ENCODE results near the gene ELAVL2. TPM values are rescaled to one million over a fixed set of nuclear protein-coding genes. Genes with fewer than 3 reads are reported as not detected.

ELAVL2 gene
- total RNA-seq, 1 donor from 2014 or later, result not detected

GRCh38 chr9:23822261-23823169 is 3.5 kb downstream of the ELAVL2 start:
- no peak for DNase-seq (ENCODE audit: low spot score)

DNA sequence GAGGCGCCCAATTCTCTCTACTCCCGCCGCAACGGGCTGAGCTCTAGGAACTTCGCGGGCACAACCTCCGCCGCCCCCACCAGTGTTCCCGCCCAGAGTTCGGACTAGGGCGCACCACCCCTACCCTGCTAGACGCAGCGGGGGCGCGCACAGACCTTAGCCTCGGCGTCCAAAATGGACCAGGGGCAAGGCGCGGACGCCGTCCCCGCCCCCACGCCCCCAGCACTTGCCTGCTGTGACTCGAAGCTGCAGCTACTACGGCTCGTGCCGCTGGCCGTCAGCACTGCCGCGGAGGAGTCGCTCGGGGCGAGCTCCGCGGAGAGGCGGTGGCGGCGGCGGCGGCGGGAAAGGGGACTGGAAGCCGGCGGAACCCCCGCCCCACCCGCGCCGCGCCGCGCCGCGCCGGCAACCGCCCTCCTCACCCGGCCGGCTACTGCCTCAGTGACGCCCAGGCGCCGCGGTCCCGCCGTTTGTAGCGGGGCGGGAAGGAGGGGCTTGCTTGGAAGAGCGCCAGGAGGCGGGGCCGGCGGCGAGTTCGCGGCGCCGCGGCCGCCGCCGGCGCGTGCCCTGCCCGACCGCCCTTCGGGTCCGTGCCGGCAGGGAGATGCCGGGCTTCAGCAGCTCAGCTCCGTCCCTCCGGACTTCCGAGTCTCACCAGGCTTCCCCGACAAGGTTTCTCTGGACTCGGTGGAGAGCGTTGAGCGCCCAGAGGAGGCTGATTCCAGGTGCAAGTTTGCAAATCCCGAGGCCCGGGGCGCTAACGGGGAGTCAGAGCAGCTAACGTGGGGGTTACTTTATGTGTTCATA is 4.5 kb downstream of the ELAVL2 start:
- no peak for DNase-seq (ENCODE audit: low spot score)

DNA sequence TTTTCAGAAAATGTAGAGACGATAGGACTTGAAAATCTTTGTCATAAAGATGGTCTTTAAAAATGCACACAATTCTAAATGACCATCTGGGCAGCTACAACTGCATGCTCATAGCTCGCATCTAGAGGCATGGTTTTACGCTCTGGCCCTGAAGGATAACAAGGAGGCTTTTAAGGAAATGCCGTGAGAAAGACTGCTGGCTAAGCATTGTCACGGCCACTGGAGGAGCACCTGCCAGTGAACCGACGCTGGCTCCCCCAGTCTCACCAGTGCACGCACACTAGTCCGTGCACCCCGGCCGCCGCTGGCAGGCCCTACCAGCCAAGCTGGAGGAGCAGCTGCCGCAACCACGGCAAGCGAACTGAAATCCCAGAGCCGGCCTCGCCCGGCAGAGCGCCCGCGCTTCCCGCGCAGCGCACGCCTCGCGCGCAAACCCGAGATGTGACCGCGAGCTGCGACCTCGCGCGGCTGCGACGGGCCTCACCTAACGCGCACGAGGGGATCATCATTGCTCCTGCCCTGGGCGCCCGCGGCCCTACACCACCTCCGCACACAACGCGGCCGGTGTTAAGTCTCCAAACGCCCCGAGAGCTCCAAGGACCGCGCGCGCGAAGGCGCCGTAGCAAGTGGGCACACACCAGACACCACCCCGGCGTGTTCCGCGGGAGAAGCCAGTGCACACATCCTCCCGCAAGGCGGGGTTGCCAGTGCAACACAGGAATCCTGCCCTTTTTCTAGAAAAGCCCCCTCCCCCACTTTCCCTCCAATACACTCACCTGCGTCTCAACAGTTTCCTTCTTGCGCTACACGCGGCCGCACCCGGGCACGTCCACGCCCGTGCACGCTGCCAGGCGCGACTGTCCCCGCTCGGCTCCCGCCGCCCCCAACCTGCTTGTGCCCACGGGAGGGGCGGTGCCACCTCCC is 5.3 kb downstream of the ELAVL2 start:
- no peak for DNase-seq (ENCODE audit: low spot score)

- no peak for DNase-seq (ENCODE audit: low spot score)
Measured at GRCh38 chr9:23819403-23819802, 6.6 kb downstream of the ELAVL2 start.

DNA sequence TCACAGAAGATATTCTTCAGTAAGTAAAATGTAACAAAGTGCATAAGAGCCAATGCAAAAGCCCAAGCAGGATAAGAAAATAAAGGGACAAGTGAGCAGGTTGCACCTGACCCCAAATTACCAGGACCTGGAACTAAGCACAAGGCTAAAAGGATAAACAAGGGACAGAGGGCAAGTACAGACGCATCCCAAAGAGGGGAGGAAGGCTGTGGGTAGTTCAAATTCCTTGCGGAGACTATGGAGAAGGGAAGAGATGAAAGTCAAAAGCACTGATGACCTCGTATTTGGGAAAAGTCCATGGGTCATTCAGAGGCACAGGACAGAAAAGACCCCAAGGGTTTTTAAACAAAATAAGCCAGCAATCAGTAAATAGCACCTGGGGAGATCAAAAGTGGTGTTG is 11.8 kb downstream of the ELAVL2 start:
- DNase-seq (ENCODE audit: low spot score), result no peak

- no peak for DNase-seq (ENCODE audit: low spot score)
Measured at GRCh38 chr9:23812673-23813072, 13.4 kb downstream of the ELAVL2 start.

DNA sequence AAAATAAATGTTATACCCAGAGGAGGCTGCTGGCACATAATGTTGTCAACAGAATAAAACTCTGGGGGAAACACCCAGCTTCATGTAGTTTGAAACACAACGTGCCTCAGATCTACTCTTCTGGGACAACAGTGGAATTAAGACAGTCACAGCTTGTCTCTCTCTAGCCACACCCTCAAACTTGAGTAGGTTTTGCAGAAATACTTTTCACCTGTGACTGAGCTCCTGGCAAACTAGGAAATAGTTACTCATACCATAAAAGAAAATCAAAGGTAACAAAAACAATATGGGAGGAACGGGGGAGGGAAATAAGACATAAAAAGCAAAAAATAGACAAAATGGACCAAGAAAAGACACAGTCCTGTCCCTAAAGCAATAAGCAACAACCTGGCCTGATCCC is 14.4 kb downstream of the ELAVL2 start:
- DNase-seq (ENCODE audit: low spot score), result no peak

DNA sequence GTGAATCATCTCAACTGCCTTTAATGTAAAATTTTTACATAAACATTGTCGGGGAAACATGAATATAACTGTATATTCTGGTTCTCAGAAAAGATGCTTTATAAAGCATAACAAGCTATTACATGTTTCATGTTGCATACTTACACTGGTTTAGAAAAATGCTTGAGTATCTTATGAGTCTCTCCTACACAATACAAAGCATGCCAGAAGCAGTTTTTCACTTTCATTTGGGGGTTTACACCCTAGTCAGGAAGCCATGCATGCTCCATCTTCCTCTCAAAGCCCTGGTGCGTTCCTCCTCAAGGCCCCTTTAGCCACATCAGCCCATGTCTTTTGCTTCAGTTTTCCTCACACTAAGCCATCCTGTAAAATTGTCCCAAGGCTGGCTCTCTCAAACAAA is 22.8 kb downstream of the ELAVL2 start:
- no peak for DNase-seq (ENCODE audit: low spot score)

GRCh38 chr9:23801523-23801922 is 24.5 kb downstream of the ELAVL2 start:
- DNase-seq (ENCODE audit: low spot score), result no peak

- DNase-seq (ENCODE audit: low spot score), result no peak
Measured at GRCh38 chr9:23799521-23799920, 26.5 kb downstream of the ELAVL2 start.

- DNase-seq (ENCODE audit: low spot score), result no peak
Measured at GRCh38 chr9:23798325-23798724, 27.7 kb downstream of the ELAVL2 start.

DNA sequence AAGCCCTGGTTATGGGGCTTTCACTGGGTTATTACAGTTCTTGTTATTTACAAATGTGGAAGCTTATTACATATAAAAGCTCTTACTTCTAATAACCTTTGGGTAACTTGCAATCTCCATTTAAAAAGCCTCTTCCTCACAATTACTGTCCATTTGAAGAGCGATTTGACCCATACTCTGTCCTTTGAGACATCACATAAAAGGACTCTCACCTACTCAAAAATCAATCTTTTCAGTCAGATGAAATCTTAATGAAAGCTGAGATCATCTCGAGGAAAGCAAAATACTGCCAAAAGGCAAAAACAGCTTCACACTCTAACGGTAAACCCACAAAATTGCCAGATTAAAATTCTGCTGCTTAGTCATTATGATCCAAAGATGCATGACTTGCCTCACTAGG is 29.8 kb downstream of the ELAVL2 start:
- no peak for DNase-seq (ENCODE audit: low spot score)

DNA sequence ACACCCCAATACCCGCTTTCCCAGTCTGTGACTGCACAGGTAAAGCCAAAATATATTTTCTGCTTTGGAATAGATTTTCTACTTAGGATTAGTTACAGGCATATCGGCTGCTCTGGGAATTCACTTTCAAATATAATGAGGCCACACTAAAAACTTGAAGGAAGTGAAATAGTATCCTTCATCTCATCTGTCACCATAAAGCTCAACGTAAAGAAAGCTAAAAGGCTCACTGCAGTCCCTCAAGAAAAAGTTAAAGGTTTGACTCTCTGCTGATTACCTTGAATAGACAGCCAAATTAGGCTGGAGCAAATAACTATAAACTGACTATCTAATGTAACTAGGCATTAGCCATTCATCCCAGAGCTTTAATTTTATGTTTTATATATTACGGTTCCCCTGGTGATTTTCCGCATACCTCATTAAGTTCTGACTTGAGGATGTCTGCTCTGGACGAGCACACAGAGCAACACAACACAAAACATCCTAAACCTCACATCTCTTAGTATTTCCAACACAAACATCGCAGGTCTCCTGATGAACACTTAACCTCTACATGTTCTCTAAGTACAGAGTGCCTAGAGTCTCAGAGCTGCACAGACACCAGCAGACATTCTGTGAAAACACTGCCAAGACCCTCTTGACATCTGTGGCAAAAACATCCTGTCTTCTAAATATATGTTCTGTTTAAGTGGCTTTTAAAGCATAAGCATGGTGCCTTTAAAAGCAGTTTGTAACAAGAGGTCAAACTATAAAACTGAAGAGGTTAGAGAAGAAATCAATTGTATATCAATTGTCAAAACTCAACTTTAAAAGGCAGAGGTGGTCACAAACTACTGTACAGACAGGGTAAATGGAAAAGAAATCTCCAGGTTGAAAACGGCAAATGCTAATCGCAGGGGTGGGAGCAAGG is 35.4 kb downstream of the ELAVL2 start:
- DNase-seq (ENCODE audit: low spot score), result no peak

DNA sequence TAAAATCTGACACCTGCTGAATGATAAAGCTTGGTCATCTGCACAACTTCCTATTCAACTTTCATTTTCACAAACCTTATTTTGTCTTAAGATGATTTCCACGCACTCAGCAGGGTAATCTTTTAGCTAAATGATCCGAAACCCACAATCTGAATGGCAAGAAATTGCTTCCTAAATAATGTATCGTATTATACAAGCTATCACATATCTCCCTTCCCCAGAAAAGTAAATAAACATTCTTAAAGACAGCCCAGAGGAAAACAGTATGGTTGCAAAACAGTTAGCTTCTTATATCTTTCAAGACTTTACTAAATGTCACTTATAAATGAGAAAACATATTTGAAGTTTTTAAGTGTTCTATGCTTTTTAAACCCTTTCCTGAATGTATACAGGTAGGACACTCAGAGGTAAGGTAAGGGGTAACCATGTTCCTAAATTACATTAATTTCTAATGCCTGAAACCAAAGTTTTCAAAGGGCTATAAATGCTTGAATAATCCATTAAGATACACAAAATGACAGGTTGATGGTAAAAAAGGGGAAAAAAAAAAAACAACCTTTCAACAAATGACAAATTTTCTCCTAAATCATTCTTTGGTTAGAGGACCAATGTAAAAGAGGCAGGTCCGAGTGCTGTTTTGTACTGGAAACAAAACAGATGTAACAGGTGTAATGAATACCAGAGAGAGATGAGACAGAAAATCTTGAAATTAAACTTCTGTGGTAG is 36.3 kb downstream of the ELAVL2 start:
- no peak for DNase-seq (ENCODE audit: low spot score)

GRCh38 chr9:23784962-23785361 is 41.1 kb downstream of the ELAVL2 start:
- no peak for DNase-seq (ENCODE audit: low spot score)

- DNase-seq (ENCODE audit: low spot score), result no peak
Measured at GRCh38 chr9:23783509-23783908, 42.5 kb downstream of the ELAVL2 start.

DNA sequence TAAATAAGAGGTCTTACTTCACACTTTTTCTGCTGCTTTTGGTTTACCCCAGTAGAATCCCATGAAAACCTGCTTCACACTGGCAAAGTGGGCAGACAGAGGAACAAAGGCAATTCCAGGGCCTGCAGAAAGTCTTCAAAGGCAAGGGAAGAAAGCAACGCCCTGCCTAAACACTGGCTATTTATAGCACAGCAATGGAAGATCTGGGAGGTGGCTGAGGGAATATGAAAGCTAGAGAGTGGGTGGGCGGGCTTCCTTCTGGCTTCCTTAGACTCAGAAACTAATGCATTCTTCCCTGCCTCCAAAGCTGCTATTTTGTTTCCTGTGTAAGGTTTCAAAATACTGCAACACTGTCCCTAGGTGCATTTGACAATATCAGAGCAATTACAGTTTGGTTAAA is 46.8 kb downstream of the ELAVL2 start:
- DNase-seq (ENCODE audit: low spot score), result no peak

DNA sequence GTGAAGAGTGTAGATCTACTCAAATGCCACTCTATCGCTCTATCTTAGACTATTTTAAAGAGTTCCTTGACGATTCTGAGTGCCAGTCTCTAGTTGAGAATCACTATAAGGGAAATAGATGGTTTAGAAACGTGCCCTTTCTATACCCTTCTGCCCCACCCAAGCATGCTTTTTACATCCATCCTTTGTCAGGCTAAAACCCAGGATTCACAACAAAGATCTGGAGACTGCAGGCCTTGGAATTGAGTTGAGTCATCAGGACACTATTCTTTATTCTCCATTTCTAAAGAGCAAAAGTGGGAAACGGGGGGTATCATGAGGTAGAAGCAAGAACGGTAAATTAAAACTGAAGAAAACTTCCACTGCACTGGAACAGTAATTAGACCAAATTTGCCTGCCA is 48.7 kb downstream of the ELAVL2 start:
- DNase-seq (ENCODE audit: low spot score), result no peak

GRCh38 chr9:23775549-23775948 is 50.5 kb downstream of the ELAVL2 start:
- no peak for DNase-seq (ENCODE audit: low spot score)

DNA sequence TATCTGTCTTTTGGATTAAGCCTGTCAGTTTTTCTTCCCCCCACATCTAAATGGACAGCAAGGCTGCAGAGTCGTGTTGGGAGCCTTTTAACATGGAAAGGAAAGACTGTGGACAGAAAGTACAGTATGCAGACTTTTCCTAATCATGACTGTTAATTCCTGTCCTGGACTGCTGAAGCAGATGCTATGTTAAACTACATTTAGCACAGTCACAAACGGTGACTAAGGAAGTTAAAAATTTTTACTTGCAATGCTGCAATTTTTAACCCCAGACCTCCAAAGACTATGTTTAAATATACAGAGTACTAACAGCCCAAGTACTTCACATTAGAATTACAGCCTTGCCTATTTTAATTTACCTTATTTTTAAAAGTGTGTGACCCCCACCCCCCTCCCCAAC is 51.8 kb downstream of the ELAVL2 start:
- no peak for DNase-seq (ENCODE audit: low spot score)
